Neuronal stem cell (in vitro differentiated cells): ENCODE results near the gene ZNF423.

Experiments used
- DNase-seq: peaks from one replicate; pipeline ENCODE4 v3.0.0-alpha.2; 2013; ENCODE audit warnings: low spot score
- H2AFZ ChIP-seq: one replicate; pipeline ENCODE4 v1.6.1; 2013; ENCODE audit warnings: mild to moderate bottlenecking, low read length, inconsistent platforms
- H2AK5ac ChIP-seq: 2 replicates; pipeline ENCODE4 v1.6.1; 2013; ENCODE audit warnings: low read depth, mild to moderate bottlenecking, inconsistent platforms, low read length, moderate library complexity, mixed read lengths
- H2BK120ac ChIP-seq: 2 replicates; pipeline ENCODE4 v1.6.1; 2013; ENCODE audit warnings: low read depth, mild to moderate bottlenecking, inconsistent platforms, low read length, moderate library complexity, mixed read lengths
- H2BK12ac ChIP-seq: one replicate; pipeline ENCODE4 v1.6.1; 2013; ENCODE audit warnings: low read length, inconsistent platforms
- H2BK15ac ChIP-seq: 2 replicates; pipeline ENCODE4 v1.6.1; 2013; ENCODE audit warnings: mild to moderate bottlenecking, low read length, inconsistent platforms, mixed read lengths
- H2BK5ac ChIP-seq: one replicate; pipeline ENCODE4 v1.6.1; 2013; ENCODE audit warnings: inconsistent platforms, mild to moderate bottlenecking, low read length, moderate library complexity
- H3K14ac ChIP-seq: one replicate; pipeline ENCODE4 v1.6.1; 2013; ENCODE audit warnings: low read length, inconsistent platforms
- H3K18ac ChIP-seq: 2 replicates; pipeline ENCODE4 v1.6.1; 2013; ENCODE audit warnings: low read length, inconsistent platforms
- H3K23ac ChIP-seq: 2 replicates; pipeline ENCODE4 v1.6.1; 2013; ENCODE audit warnings: low read depth, mild to moderate bottlenecking, mixed read lengths, low read length, inconsistent platforms; ENCODE audit not compliant: poor library complexity
- H3K27ac ChIP-seq: replicated peaks from 3 replicates; pipeline ENCODE4 v1.5.1; 2013; ENCODE audit warnings: low read length, inconsistent platforms
- H3K27me3 ChIP-seq, 3 experiments: 2 replicates each; pipeline ENCODE4 v1.6.1; 2013; ENCODE audit warnings: low read length in 3 of 3, mild to moderate bottlenecking in 2 of 3, inconsistent platforms in 1 of 3, low read depth in 1 of 3, mixed read lengths in 1 of 3, moderate library complexity in 1 of 3; ENCODE audit not compliant: control insufficient read depth in 3 of 3, insufficient read depth in 3 of 3
- H3K36me3 ChIP-seq, 2 donors: replicated peaks in 1 of 2; 2 replicates each; pipeline ENCODE4 v1.6.1; 2013; ENCODE audit warnings: low read length in 2 of 2; ENCODE audit not compliant: control insufficient read depth in 2 of 2, insufficient read depth in 2 of 2
- H3K4ac ChIP-seq: 2 replicates; pipeline ENCODE4 v1.6.1; 2013; ENCODE audit warnings: inconsistent platforms, mild to moderate bottlenecking, low read length, moderate library complexity
- H3K4me1 ChIP-seq, 2 donors: 1 replicate in 1 of 2; 2 replicates in 1 of 2; pipeline ENCODE4 v1.6.1; 2013; ENCODE audit warnings: low read length in 2 of 2, low read depth in 1 of 2; ENCODE audit not compliant: control insufficient read depth in 2 of 2, insufficient read depth in 1 of 2
- H3K4me2 ChIP-seq: one replicate; pipeline ENCODE4 v1.6.1; 2013; ENCODE audit warnings: mild to moderate bottlenecking, low read length, inconsistent platforms; ENCODE audit not compliant: insufficient read depth, poor library complexity, severe bottlenecking
- H3K4me3 ChIP-seq, 2 donors: 2 replicates each; pipeline ENCODE4 v1.5.1; 2013; ENCODE audit warnings: low read length in 2 of 2, mild to moderate bottlenecking in 2 of 2, inconsistent platforms in 1 of 2, moderate library complexity in 1 of 2
- H3K79me1 ChIP-seq: one replicate; pipeline ENCODE4 v1.6.1; 2013; ENCODE audit warnings: low read depth, mild to moderate bottlenecking, inconsistent platforms, low read length, moderate library complexity
- H3K9ac ChIP-seq: one replicate; pipeline ENCODE4 v1.6.1; 2013; ENCODE audit warnings: mild to moderate bottlenecking, low read depth, low read length, inconsistent platforms; ENCODE audit not compliant: poor library complexity
- H3K9me3 ChIP-seq, 2 donors: replicated peaks in 1 of 2; 2 replicates each; pipeline versions ENCODE3 to v1.6.1; 2013; ENCODE audit warnings: low read length in 2 of 2, mild to moderate bottlenecking in 2 of 2, inconsistent platforms in 1 of 2, low read depth in 1 of 2, mixed read lengths in 1 of 2, moderate library complexity in 1 of 2; ENCODE audit not compliant: control insufficient read depth in 2 of 2, insufficient read depth in 1 of 2
- H4K8ac ChIP-seq: one replicate; pipeline ENCODE4 v1.6.1; 2013; ENCODE audit warnings: low read depth, mild to moderate bottlenecking, inconsistent platforms, low read length, moderate library complexity
- H4K91ac ChIP-seq: one replicate; pipeline ENCODE4 v1.6.1; 2013; ENCODE audit warnings: low read length, low read depth, mild to moderate bottlenecking, inconsistent platforms; ENCODE audit not compliant: poor library complexity
- WGBS, 2 donors: extraction: QIAGEN DNeasy Blood & Tissue Kit; methylation state at CpG; one replicate each; pipeline ENCODE4 v1.1.7; 2013; ENCODE audit warnings: missing lambda C conversion rate in 2 of 2, mixed read lengths in 1 of 2; ENCODE audit not compliant: insufficient read length in 2 of 2, insufficient replicate concordance in 1 of 2; ENCODE audit errors: extremely low coverage in 2 of 2; 5-methylcytosine and 5-hydroxymethylcytosine counted together

The ZNF423 gene

DNA sequence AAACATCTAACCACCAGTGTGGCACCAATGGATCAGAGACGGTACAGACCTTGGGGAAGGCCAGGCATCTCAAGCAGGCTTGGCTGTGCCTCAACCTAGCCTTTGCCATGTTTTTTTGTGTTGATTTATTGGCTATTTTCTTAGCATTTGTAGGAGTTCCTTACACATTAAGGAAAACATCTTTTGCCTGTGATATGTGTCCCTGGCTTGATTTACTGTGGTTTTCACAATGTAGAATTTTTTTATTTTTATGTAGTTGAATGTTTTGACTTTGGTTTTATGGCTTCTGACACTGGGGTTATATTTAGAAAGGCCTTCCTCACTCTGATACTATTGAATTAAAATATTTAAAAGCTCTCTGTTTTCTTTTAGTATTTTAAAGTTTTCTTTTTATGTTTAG lies 132.6 kb downstream of the ZNF423 start:
- Histone ChIP-seq H3K36me3 (peaks cover 2 to 94% of the 10 kb centered on the region in 2 donors), H2AFZ (no peak overlapping the region), H3K9me3 (peaks cover 0 to 9% of the 10 kb centered on the region in 2 donors), H3K14ac (no peak overlapping the region), H2BK5ac (no peak overlapping the region), H3K23ac (no peak overlapping the region), H3K27ac (no peak overlapping the region), H3K27me3 (no peaks in the 10 kb centered on the region), H4K8ac (no peak overlapping the region), H3K4me2 (no peak overlapping the region), H3K4me1 (peaks cover 0 to 1% of the 10 kb centered on the region in 2 donors), H3K4me3 (no peak overlapping the region), H2BK15ac (no peak overlapping the region), H3K18ac (no peak overlapping the region), H3K4ac (no peak overlapping the region), H3K9ac (no peak overlapping the region), H2BK120ac (no peak overlapping the region), H3K79me1 (peaks cover 9% of the 10 kb centered on the region), H2AK5ac (no peak overlapping the region), H4K91ac (no peak overlapping the region), H2BK12ac (no peak overlapping the region)
- no peak for DNase-seq
- WGBS, 2 donors = no CpG with 5 or more reads among the region's 1 CpG

DNA sequence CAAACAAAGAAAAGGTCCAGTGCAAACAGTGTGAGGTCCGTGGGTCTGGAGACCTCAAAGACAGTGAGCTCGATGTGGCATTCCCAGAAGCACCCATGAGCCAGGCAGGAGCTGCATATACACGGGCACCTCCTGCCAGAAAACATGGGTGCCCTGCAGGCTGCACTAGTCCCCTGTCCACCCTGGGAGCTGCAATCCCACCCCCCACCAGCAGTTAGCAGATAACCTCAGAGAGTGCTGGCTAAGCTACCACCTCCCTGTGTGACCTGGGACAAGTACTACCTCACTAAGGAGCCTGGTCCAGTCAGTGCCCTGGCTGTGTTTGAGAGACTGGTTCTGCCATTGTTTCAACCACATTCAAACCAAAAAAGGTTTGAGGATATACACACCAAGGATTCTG lies 135.7 kb downstream of the ZNF423 start:
- Histone ChIP-seq H3K27ac (no peak overlapping the region), H3K36me3 (peaks cover 0 to 77% of the 10 kb centered on the region in 2 donors), H3K9me3 (peaks cover 0 to 9% of the 10 kb centered on the region in 2 donors), H2AK5ac (no peak overlapping the region), H3K9ac (no peak overlapping the region), H3K4me1 (peaks cover 0 to 6% of the 10 kb centered on the region in 2 donors), H3K14ac (no peak overlapping the region), H4K91ac (no peak overlapping the region), H4K8ac (no peak overlapping the region), H2BK120ac (no peak overlapping the region), H3K23ac (peak overlapping the region; percentile 38), H3K4ac (no peak overlapping the region), H2BK5ac (no peak overlapping the region), H2AFZ (no peak overlapping the region), H2BK12ac (no peak overlapping the region), H3K4me3 (no peak overlapping the region), H3K79me1 (peaks cover 9% of the 10 kb centered on the region), H2BK15ac (no peak overlapping the region), H3K4me2 (no peak overlapping the region), H3K18ac (peak overlapping the region; percentile 9), H3K27me3 (no peaks in the 10 kb centered on the region)
- WGBS, 2 donors = no CpG with 5 or more reads among the region's 3 CpGs
- no peak for DNase-seq

DNA sequence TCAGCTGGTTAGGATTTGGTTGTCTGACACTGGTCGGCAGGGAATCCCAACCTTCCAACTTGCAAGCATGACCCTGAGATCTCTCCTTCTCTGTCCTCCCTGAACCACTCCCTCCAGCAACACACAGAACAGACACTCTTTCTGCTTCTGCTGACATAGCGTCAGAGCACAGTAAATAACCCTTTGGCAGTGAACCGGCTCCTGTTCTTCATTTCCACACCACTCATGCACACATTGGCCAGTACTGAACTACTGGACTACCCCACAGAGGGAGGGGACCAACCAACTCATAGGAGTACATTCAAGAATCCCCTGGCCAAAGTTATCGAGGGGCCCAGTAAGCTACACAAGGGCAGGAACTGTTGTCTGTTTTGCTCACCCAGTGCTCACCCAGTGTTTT lies 138.2 kb downstream of the ZNF423 start:
- Histone ChIP-seq H3K4ac (no peak overlapping the region), H4K8ac (no peak overlapping the region), H4K91ac (no peak overlapping the region), H2BK15ac (no peak overlapping the region), H2BK120ac (no peak overlapping the region), H3K14ac (no peak overlapping the region), H3K27ac (no peak overlapping the region), H3K4me1 (peaks cover 14 to 18% of the 10 kb centered on the region in 2 donors), H3K4me3 (no peak overlapping the region), H3K36me3 (peaks cover 0 to 61% of the 10 kb centered on the region in 2 donors), H2BK5ac (no peak overlapping the region), H3K27me3 (no peaks in the 10 kb centered on the region), H3K18ac (no peak overlapping the region), H2BK12ac (no peak overlapping the region), H2AFZ (no peak overlapping the region), H3K9ac (no peak overlapping the region), H3K9me3 (peaks cover 0 to 5% of the 10 kb centered on the region in 2 donors), H3K4me2 (no peak overlapping the region), H2AK5ac (no peak overlapping the region), H3K79me1 (peaks cover 9% of the 10 kb centered on the region), H3K23ac (no peak overlapping the region)
- no peak for DNase-seq
- no CpG with 5 or more reads among the region's 4 CpGs for WGBS, 2 donors

DNA sequence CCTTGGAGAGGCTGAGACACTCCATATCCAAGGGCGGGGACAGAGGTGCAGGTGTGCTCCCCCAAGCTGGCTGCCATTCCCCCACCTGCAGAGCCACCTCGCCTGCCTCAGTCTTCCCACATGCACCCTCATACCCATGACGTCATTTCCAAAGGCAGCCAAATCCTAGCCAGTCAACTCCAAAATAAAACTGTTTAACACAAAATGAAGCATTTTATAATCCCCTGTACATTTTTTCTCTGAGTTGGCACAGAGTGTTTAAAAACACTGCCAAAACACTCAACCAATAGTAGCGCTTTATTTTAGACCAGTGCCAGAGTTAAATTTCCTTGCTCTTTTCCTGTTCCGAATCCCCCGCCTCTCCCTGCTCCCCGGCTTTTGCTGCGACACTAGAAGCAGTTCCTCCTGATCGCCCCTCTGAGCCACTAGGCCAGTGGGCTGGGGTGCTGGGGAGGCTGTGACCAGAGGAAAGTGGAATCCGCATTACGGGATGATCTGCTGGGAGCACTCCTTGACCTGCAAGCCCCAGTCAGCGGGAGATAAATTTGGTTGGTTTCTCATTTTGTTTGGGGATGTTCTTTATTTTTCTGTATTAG lies 139.5 kb downstream of the ZNF423 start:
- DNase-seq = no peak
- WGBS, 2 donors = no CpG with 5 or more reads among the region's 12 CpGs

More for the DNA sequence above, 139.5 kb downstream of the ZNF423 start:
- no peak overlapping the region for H3K27ac ChIP-seq
- H3K9me3 ChIP-seq = no peaks in the 10 kb centered on the region
- H4K91ac ChIP-seq = no peak overlapping the region
- peak overlapping the region; percentile 22 for H2BK120ac ChIP-seq
- H3K23ac ChIP-seq = peak overlapping the region; percentile 23
- no peak overlapping the region for H2BK12ac ChIP-seq
- peaks cover 15 to 22% of the 10 kb centered on the region in 2 donors for H3K4me1 ChIP-seq
- no peak overlapping the region for H3K4ac ChIP-seq
- H3K18ac ChIP-seq = peak overlapping the region; percentile 37
- no peak overlapping the region for H3K9ac ChIP-seq
- H2BK15ac ChIP-seq = no peak overlapping the region
- no peak overlapping the region for H3K4me3 ChIP-seq
- H3K4me2 ChIP-seq = no peak overlapping the region
- peak overlapping the region; percentile 54 for H2AK5ac ChIP-seq
- H4K8ac ChIP-seq = no peak overlapping the region
- no peak overlapping the region for H3K14ac ChIP-seq
- peaks cover 3% of the 10 kb centered on the region for H3K79me1 ChIP-seq
- no peak overlapping the region for H2BK5ac ChIP-seq
- peaks cover 0 to 48% of the 10 kb centered on the region in 2 donors for H3K36me3 ChIP-seq
- H3K27me3 ChIP-seq = no peaks in the 10 kb centered on the region
- H2AFZ ChIP-seq = no peak overlapping the region
